CD4-positive, alpha-beta T cell (primary cell): Measurements from ENCODE around the gene ALKBH3. TPM values are rescaled to one million over a fixed set of nuclear protein-coding genes. Genes with fewer than 3 reads are reported as not detected.

Experiments
- ATAC-seq: fragments of 200-7000 bp; cut with Tn5 transposase; one replicate; pipeline ENCODE4 v1.10.0; 2022; ENCODE audit warnings: mild to moderate bottlenecking; ENCODE audit not compliant: poor library complexity
- CTCF ChIA-PET: fragments of 350-600 bp; sonication (Branson Sonifier 250); formaldehyde crosslinking; loops from one replicate; lab custom pipeline; 2021; ENCODE audit warnings: antibody characterized with exemption, inconsistent platforms; lab: Charles Lee
- POLR2A ChIA-PET: fragments of 350-600 bp; sonication (Branson Sonifier 250); formaldehyde crosslinking; loops from one replicate; lab custom pipeline; 2021; ENCODE audit warnings: antibody characterized with exemption, inconsistent platforms; lab: Charles Lee
- DNase-seq, 14 experiments: peaks; one replicate each; pipeline ENCODE4 v3.0.0-alpha.2; 2013 to 2020; ENCODE audit warnings: mixed read lengths in 2 of 14
- H3K27ac ChIP-seq, 2 donors: one replicate each; pipeline versions ENCODE4 v1.5.1 to v1.7.0; 2013; ENCODE audit warnings: low read length in 2 of 2, low read depth in 1 of 2, mild to moderate bottlenecking in 1 of 2
- H3K27me3 ChIP-seq, 2 experiments: 1 replicate in 1 of 2; 2 replicates in 1 of 2; pipeline versions ENCODE4 v1.6.1 to v1.7.0; 2013; ENCODE audit warnings: low read length in 2 of 2, control low read depth in 1 of 2, mild to moderate bottlenecking in 1 of 2, moderate library complexity in 1 of 2; ENCODE audit not compliant: insufficient read depth in 2 of 2, control insufficient read depth in 1 of 2
- H3K36me3 ChIP-seq: one replicate; pipeline ENCODE4 v1.6.1; 2013; ENCODE audit warnings: low read length, control low read depth; ENCODE audit not compliant: insufficient read depth
- H3K4me1 ChIP-seq: one replicate; pipeline ENCODE4 v1.6.1; 2013; ENCODE audit warnings: low read length, control low read depth; ENCODE audit not compliant: insufficient read depth
- H3K4me3 ChIP-seq: one replicate; pipeline ENCODE4 v1.5.1; 2013; ENCODE audit warnings: mild to moderate bottlenecking, low read length, moderate library complexity
- H3K9me3 ChIP-seq, 2 experiments: 1 replicate in 1 of 2; 2 replicates in 1 of 2; pipeline versions ENCODE4 v1.6.1 to v1.7.0; 2013; ENCODE audit warnings: low read length in 2 of 2, mild to moderate bottlenecking in 2 of 2, control low read depth in 1 of 2, moderate library complexity in 1 of 2; ENCODE audit not compliant: control insufficient read depth in 1 of 2, insufficient read depth in 1 of 2
- H3K27ac Mint-ChIP-seq: one replicate; pipeline ENCODE4 v1.8.0; 2020; ENCODE audit warnings: mixed read lengths
- H3K27me3 Mint-ChIP-seq: one replicate; pipeline ENCODE4 v1.8.0; 2021; ENCODE audit warnings: mixed read lengths
- H3K36me3 Mint-ChIP-seq: one replicate; pipeline ENCODE4 v1.8.0; 2021; ENCODE audit warnings: low read depth, mixed read lengths
- H3K4me1 Mint-ChIP-seq: one replicate; pipeline ENCODE4 v1.8.0; 2021; ENCODE audit warnings: low read depth, mixed read lengths
- H3K4me3 Mint-ChIP-seq: one replicate; pipeline ENCODE4 v1.8.0; 2020; ENCODE audit warnings: mild to moderate bottlenecking, mixed read lengths
- H3K9me3 Mint-ChIP-seq: one replicate; pipeline ENCODE4 v1.8.0; 2020; ENCODE audit warnings: mixed read lengths
- CTCF ChIP-seq: fragments of 200-600 bp; IDR thresholded peaks from one replicate; pipeline ENCODE4 v1.8.0; 2022; ENCODE audit warnings: antibody characterized with exemption, mild to moderate bottlenecking
- intact Hi-C, 2 experiments: fragments of 100-400 bp; cut with DNase I in 1 of 2; cut with micrococcal nuclease in 1 of 2; formaldehyde crosslinking; loops; one replicate each; pipeline versions ENCODE4 v1.15.1 to v1.9.0; 2023 to 2025; cut with DNase I, micrococcal nuclease
- total RNA-seq, 174 experiments: library from RNA in 2 of 174; stranded (reverse) in 2 of 174; gene quantifications; one replicate each; pipeline ENCODE4 v1.2.3 and lab custom pipeline; 2021 to 2026

Gene ALKBH3
- total RNA-seq, 2 experiments from 2014 or later, result 16.7 to 17.2 TPM

GRCh38 chr11:43927070-43927469 lies 46.4 kb downstream of the ALKBH3 start:
- Histone ChIP-seq H3K27me3 (no peaks in the 10 kb centered on the region), H3K36me3 (no peaks in the 10 kb centered on the region), H3K27ac (no peak overlapping the region), H3K4me1 (no peaks in the 10 kb centered on the region), H3K9me3 (peaks cover 0 to 3% of the 10 kb centered on the region in 2 experiments), H3K4me3 (no peak overlapping the region)
- Mint-ChIP-seq H3K9me3 (no peaks in the 10 kb centered on the region), H3K27ac (no peak overlapping the region), H3K27me3 (no peaks in the 10 kb centered on the region), H3K36me3 (no peaks in the 10 kb centered on the region), H3K4me1 (no peaks in the 10 kb centered on the region), H3K4me3 (no peak overlapping the region)
- DNase-seq, result no peak
- intact Hi-C loops, result no loop called here
- CTCF ChIA-PET, result no interaction called here
- ATAC-seq, result no peak
- POLR2A ChIA-PET, result no interaction called here
- no peak for TF ChIP-seq CTCF

- DNase-seq (no peak), ATAC-seq (no peak)
- TF ChIP-seq CTCF, result no peak
- CTCF ChIA-PET, result no interaction called here
- Histone ChIP-seq H3K9me3 (peaks cover 0 to 3% of the 10 kb centered on the region in 2 experiments), H3K4me3 (no peak overlapping the region), H3K36me3 (no peaks in the 10 kb centered on the region), H3K4me1 (no peaks in the 10 kb centered on the region), H3K27ac (no peak overlapping the region), H3K27me3 (no peaks in the 10 kb centered on the region)
- POLR2A ChIA-PET, result no interaction called here
- no peaks in the 10 kb centered on the region for H3K9me3 Mint-ChIP-seq
- no peaks in the 10 kb centered on the region for H3K27me3 Mint-ChIP-seq
- H3K27ac Mint-ChIP-seq, result no peak overlapping the region
- intact Hi-C loops, result no loop called here
- H3K4me3 Mint-ChIP-seq, result no peak overlapping the region
- no peaks in the 10 kb centered on the region for H3K36me3 Mint-ChIP-seq
- no peaks in the 10 kb centered on the region for H3K4me1 Mint-ChIP-seq
Observed at GRCh38 chr11:43927925-43928707, 47.5 kb downstream of the ALKBH3 start.

- CTCF ChIA-PET, result no interaction called here
- Histone ChIP-seq H3K9me3 (peaks cover 0 to 3% of the 10 kb centered on the region in 2 experiments), H3K4me1 (no peaks in the 10 kb centered on the region), H3K4me3 (no peak overlapping the region), H3K27me3 (no peaks in the 10 kb centered on the region), H3K27ac (no peak overlapping the region), H3K36me3 (no peaks in the 10 kb centered on the region)
- Mint-ChIP-seq H3K9me3 (no peaks in the 10 kb centered on the region), H3K4me3 (no peak overlapping the region), H3K36me3 (no peaks in the 10 kb centered on the region), H3K4me1 (no peaks in the 10 kb centered on the region), H3K27me3 (no peaks in the 10 kb centered on the region), H3K27ac (no peak overlapping the region)
- TF ChIP-seq CTCF, result no peak
- DNase-seq (no peak), ATAC-seq (no peak)
- intact Hi-C loops, result no loop called here
- POLR2A ChIA-PET, result no interaction called here
Observed at GRCh38 chr11:43928721-43929120, 48.1 kb downstream of the ALKBH3 start.
